Stimulated activated CD4-positive, alpha-beta T cell treated with anti-CD3 and anti-CD28 coated beads, Interleukin-12 subunit alpha, Interleukin-12 subunit beta, amount 100 ng/mL, for 24 hours (primary cell): Measurements from ENCODE around the gene ARPC1B.
A peak's percentile ranks its signal among the peaks of the same experiment; 100 is the strongest.

Experiments
- DNase-seq, 2 experiments: peaks; one replicate each; pipeline ENCODE4 v3.0.0-alpha.2; 2020; ENCODE audit warnings: low read depth in 2 of 2

The ARPC1B gene

GRCh38 chr7:99389772-99390171, 15.2 kb downstream of the ARPC1B start:
- DNase-seq: no peak

DNA sequence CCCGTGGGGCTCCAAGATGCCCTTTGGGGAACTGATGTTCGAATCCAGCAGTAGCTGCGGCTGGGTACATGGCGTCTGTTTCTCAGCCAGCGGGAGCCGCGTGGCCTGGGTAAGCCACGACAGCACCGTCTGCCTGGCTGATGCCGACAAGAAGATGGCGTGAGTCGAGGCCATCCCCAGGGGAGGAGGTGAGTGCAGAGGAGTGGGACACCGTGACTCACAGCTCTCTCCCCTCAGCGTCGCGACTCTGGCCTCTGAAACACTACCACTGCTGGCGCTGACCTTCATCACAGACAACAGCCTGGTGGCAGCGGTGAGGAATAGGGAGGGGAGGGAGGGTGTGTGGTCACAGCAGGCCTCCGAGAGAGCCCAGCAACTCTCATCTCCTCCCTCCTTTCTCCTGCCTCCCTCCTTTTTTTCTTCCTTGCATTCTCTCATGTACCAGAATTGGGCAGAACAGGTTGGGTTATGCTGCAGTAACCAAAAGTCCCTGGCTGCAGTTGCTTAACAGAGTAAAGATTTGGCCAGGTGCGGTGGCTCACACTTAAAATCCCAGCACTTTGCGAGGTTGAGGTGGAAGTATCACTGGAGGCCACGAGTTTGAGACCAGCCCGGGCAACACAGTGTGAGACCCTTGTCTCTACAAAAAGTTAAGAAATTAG, 16.5 kb downstream of the ARPC1B start:
- DNase-seq: no peak

- no peak for DNase-seq
Measured at GRCh38 chr7:99392046-99392445, 17.5 kb downstream of the ARPC1B start.

- DNase-seq: peak; percentile 55 to 71
Measured at GRCh38 chr7:99392659-99393354, 18.3 kb downstream of the ARPC1B start.

GRCh38 chr7:99393355-99394187, 19.0 kb downstream of the ARPC1B start:
- no peak for DNase-seq

DNA sequence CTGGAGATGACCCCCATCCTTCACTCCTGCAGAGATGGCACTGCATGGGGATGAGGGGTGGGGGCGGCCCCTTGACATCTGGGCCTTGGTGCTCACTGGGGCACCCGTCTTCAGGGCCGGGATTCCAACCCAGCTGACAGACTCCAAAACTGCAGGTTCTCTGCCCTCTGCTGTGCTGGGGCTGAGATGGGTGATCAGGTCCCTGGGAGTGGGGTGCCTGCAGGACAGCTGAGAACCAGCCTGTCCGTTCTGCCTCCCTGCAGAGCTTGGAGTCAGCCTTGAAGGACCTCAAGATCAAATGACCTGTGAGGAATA, 19.6 kb downstream of the ARPC1B start:
- DNase-seq: no peak

DNA sequence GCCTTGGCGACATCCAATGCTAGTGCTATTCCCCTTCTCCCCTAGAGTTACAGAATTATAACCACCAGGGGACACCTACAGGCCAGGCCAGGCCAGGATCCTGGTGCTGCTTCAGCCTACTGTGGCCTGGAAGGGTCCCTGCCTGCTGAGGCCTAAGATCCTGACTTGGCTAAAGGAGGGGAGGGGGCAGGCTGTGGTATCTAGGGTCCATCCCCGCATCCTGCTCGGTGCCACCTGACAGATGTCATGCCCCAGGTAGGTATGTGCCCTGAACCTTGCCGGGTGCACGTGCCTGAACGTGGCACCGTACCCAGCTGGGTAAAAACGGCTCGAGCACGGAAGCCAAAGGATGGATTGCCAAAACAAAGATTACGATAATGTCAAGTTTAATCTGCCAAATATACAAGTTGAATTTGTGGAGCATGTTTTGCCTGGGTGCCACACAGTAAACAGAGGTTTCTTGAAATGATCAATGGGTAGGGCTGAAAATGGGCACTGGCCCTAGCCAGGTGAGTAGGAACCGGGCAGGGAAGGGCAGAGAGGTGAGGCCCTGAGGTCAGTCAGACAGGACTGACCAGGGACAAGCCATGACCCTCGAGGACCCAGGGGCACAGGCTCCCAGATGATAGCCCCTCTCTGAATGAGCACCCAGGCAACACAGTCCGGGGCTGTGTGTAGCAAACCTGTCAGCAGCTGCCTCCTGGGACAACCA, 21.2 kb downstream of the ARPC1B start:
- no peak for DNase-seq

DNA sequence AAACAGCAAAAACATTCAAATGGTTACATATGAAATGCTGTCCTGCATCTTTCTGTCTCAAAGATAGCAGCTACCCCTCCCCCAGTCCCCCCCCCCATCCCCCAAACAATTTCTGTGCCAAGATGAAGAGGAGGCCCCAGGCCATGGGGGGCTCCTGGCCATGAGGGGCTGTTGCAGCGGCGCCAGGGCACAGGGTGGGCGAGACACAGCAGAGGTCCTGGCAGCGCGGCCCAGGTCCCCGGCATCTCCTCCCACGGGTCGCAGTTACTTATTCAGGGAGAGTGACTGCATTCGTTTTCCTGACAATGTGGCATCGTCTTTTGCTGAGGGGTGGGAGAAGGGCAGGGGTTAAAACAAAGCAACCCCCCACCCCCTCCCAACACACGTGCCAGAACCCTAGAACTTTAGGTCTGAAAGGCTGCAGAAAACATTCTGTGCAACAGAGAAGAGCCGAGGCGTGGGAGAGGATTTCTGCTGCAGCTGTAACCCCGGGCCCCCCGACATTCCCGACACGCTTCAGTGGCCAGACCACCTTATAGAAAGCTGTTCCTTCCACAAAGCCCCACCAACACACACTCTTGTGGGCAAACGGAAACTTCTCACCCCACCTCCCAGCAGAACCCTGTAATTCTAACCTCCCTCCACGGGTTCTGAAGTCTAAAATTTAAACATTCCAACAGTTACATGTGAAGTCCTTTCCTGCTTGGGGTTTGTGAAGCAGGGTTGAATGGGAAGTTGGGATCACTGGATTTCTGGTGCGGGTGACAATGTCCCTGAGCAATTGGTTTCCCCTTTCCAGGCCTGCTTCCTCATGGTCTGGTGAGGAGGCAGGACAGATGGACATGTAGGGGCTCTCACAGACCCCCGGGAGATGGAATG, 22.1 kb downstream of the ARPC1B start:
- DNase-seq: no peak

DNA sequence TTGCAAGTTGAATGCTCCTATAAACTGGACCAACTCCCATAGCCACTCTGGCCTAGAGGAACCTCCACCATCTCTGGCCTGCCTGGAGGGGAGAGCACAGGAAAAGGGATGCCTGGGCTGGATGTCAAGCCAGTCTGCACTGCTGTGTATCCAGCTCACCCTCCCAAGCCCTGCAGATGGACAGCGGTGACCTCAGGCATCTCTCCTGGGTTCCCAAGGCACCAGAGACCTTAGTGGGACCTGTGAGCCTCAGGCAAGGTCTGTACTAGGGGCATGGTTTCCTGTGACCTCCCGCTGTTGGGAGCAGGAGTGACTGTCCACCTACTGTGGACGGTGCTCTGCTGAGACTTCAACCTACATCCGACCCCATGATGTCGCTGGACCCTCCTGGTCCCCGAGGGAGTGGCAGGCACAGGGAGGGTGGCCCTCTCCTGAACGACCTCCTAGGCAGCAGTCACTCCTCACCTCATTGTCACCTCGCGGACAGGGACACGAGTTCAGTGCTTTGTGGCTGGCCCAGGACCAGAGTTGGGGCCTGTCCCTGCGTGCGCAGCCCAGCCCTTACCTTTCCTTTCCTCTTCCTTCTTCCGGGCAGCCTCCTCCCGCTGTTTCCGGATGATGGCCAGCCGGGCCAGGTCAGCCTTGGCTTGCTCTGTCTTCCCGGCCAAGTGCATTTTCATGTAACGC, 22.9 kb downstream of the ARPC1B start:
- DNase-seq: no peak

- no peak for DNase-seq
Measured at GRCh38 chr7:99398891-99399445, 24.4 kb downstream of the ARPC1B start.

- DNase-seq: no peak
Measured at GRCh38 chr7:99399597-99399996, 25.1 kb downstream of the ARPC1B start.

DNA sequence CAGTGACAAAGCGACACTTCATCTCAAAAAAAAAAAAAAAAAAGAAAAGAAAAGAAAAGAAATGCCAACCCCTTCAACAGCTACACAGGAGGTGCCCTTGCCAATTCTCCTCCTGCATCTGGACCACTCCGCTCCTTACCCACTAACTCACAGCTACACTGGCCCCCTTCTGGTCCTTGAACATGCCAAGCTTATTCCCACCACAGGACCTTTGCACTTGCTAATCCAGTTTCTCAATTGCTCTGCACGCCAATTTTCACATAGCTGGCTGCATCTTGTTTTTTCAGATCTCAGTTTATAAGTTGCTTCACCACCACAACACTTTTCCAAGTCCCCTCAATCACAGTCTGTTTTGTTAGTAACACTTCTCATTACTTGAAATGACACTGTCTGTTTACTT, 28.3 kb downstream of the ARPC1B start:
- DNase-seq: no peak

- no peak for DNase-seq
Measured at GRCh38 chr7:99403764-99404163, 29.2 kb downstream of the ARPC1B start.

DNA sequence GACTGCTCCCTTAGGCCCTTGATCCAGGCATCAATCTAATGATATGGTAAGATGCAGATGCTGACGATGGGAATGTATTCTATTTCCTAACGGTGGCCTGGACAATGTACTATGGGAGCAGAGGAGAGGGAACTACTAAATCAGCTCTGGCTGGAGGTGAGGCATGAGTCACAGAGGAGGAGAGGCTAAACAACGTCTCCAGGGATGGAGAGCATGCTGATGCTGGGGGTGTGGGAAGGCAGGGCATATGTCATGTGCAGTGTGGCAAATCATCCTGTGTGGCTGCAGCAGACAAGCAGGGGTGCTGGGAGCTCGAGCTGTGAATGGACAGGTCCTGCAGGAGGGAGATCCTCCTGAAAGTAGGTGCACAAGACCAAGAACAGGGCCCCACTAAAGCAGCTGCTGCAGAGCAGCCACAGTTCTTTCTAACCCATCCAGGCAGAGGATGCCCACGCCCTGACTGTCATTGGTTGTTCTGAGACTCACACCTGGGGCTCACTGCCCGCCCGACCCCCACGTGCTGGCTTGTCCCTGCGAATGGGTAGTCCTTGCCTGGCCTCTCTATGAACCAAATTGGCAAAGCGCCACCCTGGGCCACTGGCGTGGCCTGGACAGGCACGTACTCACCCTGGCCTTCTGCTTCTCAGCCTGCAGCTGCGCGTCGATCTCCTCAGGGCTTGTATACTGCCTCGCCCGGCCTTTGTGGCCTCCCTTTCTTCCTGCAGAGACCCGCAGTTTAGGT, 29.9 kb downstream of the ARPC1B start:
- no peak for DNase-seq

DNA sequence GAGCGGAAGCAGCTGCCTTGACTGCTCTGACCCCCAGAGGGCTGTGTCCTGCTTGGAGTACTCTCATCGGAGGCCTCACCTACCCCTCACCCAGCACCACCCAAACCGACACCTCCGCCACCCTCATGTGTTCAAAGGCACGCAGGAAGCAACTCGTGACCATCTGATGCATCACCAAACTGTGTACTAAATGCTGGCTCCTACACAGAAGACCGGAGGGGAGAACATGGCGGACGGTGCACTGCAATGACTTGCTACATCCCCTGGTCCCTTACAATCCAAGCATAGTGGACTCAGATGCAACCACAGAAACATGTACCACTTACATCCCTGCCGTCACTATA, 30.4 kb downstream of the ARPC1B start:
- DNase-seq: no peak

GRCh38 chr7:99406557-99406956, 32.0 kb downstream of the ARPC1B start:
- DNase-seq: no peak

- DNase-seq: no peak
Measured at GRCh38 chr7:99407872-99408378, 33.4 kb downstream of the ARPC1B start.

DNA sequence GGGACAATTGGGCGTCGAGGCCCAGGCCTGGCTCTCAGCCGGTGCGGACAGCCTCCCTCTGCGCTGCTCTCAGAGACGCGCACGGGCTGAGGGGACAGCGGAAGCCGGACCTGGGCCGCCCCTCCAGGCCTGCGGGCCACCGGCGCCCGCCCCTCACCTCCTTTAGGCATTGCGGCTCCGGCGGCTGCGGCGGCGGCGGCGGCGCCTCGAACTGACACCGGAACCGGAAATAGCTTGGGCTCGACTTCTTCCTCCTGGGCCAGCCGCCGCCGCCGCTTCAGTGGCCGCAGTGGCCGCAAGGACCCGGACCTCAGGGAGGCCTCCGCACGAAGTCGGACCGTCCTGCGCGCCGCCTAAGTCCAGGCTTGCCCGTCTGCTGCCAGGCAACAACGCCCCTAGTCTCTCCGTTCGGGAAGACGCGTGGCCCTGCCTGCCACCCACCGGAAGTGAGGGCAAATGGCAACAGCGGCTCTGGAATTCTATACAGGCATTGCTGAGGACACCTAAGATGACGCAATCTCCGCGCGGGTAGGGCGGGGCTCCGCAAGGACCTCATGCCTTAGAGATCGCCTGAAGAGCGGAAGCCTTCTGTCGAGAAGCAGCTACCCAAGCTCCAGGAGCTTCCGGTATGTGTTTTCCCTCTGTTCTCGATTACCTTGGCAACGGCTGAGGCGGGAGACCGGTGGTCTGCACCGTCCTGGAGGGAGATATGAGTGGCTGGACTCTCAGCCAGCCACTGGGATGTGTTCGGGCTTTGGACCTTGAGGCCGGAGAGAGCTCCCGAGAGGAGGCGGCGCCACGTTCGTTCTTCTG, 34.1 kb downstream of the ARPC1B start, which contains the start of the genes BUD31 and PDAP1:
Gene BUD31 (plus strand): TSS at position 591 of the 813 bp plus-strand sequence. CDS start 2,124 bp downstream, outside the sequence.
Gene PDAP1 (minus strand): TSS at position 219 of the 813 bp plus-strand sequence. CDS start 49 bp downstream, at position 170.
- peak; percentile 82 to 89 for DNase-seq
